Endothelial cell of umbilical vein (primary cell): ENCODE measurements around the gene MYO9B. TPM values are rescaled to one million over a fixed set of nuclear protein-coding genes. Genes with fewer than 3 reads are reported as not detected.

ENCODE experiments used
- BruUV-seq: library from RNA; stranded (reverse); fragments of 400-500 nt; replicated peaks from 2 replicates; lab custom pipeline; 2021; lab: Mats Ljungman, UMichigan
- CTCF ChIA-PET: fragments of 300-600, 350-600 bp; sonication (Branson Sonifier 250); formaldehyde crosslinking; loops from one replicate; lab custom pipeline; 2021; ENCODE audit warnings: antibody characterized with exemption, inconsistent platforms; lab: Charles Lee
- POLR2A ChIA-PET: fragments of 300-600, 350-600 bp; sonication (Branson Sonifier 250); formaldehyde crosslinking; loops from one replicate; lab custom pipeline; 2021; ENCODE audit warnings: antibody characterized with exemption, inconsistent platforms; lab: Charles Lee
- DNase-seq: peaks from one replicate; pipeline ENCODE4 v3.0.0-alpha.2; 2011; ENCODE audit warnings: low read depth, low spot score
- FAIRE-seq: peaks from 2 replicates; lab custom pipeline; 2011; peaks lifted over from hg19 to GRCh38; lab: Jason Lieb, UNC
- H2AFZ ChIP-seq: 2 replicates; pipeline ENCODE4 v1.6.0; 2012; ENCODE audit warnings: low read depth, low read length, control low read depth, inconsistent platforms
- H3K27ac ChIP-seq: 2 replicates; pipeline ENCODE4 v1.5.1; 2011; ENCODE audit warnings: low read depth, mild to moderate bottlenecking, control low read depth, low read length, moderate library complexity; ENCODE audit not compliant: insufficient read depth
- H3K27me3 ChIP-seq, 2 experiments: 2 replicates each; pipeline versions ENCODE4 v1.6.0 to v1.6.1; 2011; ENCODE audit warnings: low read length in 2 of 2, mixed read lengths in 1 of 2; ENCODE audit not compliant: control insufficient read depth in 2 of 2, insufficient read depth in 2 of 2
- H3K36me3 ChIP-seq, 2 experiments: 2 replicates in 1 of 2; 3 replicates in 1 of 2; pipeline ENCODE4 v1.5.1; 2011; ENCODE audit warnings: low read length in 2 of 2, mild to moderate bottlenecking in 1 of 2, moderate library complexity in 1 of 2; ENCODE audit not compliant: control insufficient read depth in 2 of 2, insufficient read depth in 2 of 2; ENCODE audit errors: extremely low read depth in 1 of 2
- H3K4me1 ChIP-seq: 3 replicates; pipeline ENCODE4 v1.5.1; 2011; ENCODE audit warnings: mild to moderate bottlenecking, low read length; ENCODE audit not compliant: control insufficient read depth, insufficient read depth; ENCODE audit errors: extremely low read depth
- H3K4me2 ChIP-seq: 2 replicates; pipeline ENCODE4 v1.6.1; 2011; ENCODE audit warnings: low read length, control low read depth, mixed read lengths; ENCODE audit not compliant: insufficient read depth
- H3K4me3 ChIP-seq, 3 experiments: fragments of 200-600 bp in 1 of 3; sonication (generic), shearing (Covaris generic) in 1 of 3; replicated peaks in 1 of 3; 2 replicates each; pipeline ENCODE4 v1.5.1; 2011 to 2016; ENCODE audit warnings: control low read depth in 3 of 3, low read length in 3 of 3, mild to moderate bottlenecking in 2 of 3, inconsistent platforms in 1 of 3, low read depth in 1 of 3, moderate library complexity in 1 of 3; ENCODE audit not compliant: insufficient read depth in 1 of 3
- H3K79me2 ChIP-seq: 2 replicates; pipeline ENCODE4 v1.6.0; 2012; ENCODE audit warnings: low read length, inconsistent platforms; ENCODE audit not compliant: control insufficient read depth, insufficient read depth
- H3K9ac ChIP-seq: replicated peaks from 2 replicates; pipeline ENCODE3; 2011; ENCODE audit warnings: low read length, control low read depth; ENCODE audit not compliant: insufficient read depth; ENCODE audit errors: extremely low read depth
- H3K9me1 ChIP-seq: replicated peaks from 3 replicates; pipeline ENCODE4 v1.6.0; 2011; ENCODE audit warnings: mild to moderate bottlenecking, low read length; ENCODE audit not compliant: control insufficient read depth, insufficient read depth; ENCODE audit errors: extremely low read depth
- H3K9me3 ChIP-seq: replicated peaks from 2 replicates; pipeline ENCODE4 v1.5.1; 2012; ENCODE audit warnings: low read length, inconsistent platforms; ENCODE audit not compliant: control insufficient read depth, insufficient read depth
- H4K20me1 ChIP-seq: replicated peaks from 2 replicates; pipeline ENCODE3; 2011; ENCODE audit warnings: mild to moderate bottlenecking, low read length; ENCODE audit not compliant: control insufficient read depth, insufficient read depth; ENCODE audit errors: extremely low read depth
- EZH2 ChIP-seq: IDR thresholded peaks from 2 replicates; pipeline ENCODE4 v1.6.1; 2012; ENCODE audit warnings: borderline replicate concordance, low read depth, mild to moderate bottlenecking, moderate library complexity, low read length, inconsistent platforms; ENCODE audit not compliant: severe bottlenecking
- FOS ChIP-seq: IDR thresholded peaks from 2 replicates; pipeline ENCODE4 v1.6.1; 2011; ENCODE audit warnings: mild to moderate bottlenecking, low read length, moderate library complexity, borderline replicate concordance; ENCODE audit not compliant: insufficient read depth
- GATA2 ChIP-seq: IDR thresholded peaks from 2 replicates; pipeline ENCODE4 v1.7.0; 2011; ENCODE audit warnings: low read depth, mild to moderate bottlenecking, moderate library complexity, mixed read lengths, low read length; ENCODE audit not compliant: insufficient read length, insufficient read depth
- JUN ChIP-seq: IDR thresholded peaks from 2 replicates; pipeline ENCODE4 v1.6.1; 2011; ENCODE audit warnings: borderline replicate concordance, low read depth; ENCODE audit not compliant: insufficient read length, insufficient read depth
- MYC ChIP-seq: IDR thresholded peaks from one replicate; pipeline ENCODE4 v1.6.1; 2011; ENCODE audit warnings: mild to moderate bottlenecking, low read depth, low read length
- POLR2A ChIP-seq: IDR thresholded peaks from 2 replicates; pipeline ENCODE4 v1.6.1; 2012; ENCODE audit warnings: low read depth, mild to moderate bottlenecking, control low read depth, low read length
- POLR2AphosphoS5 ChIP-seq: IDR thresholded peaks from 2 replicates; pipeline ENCODE4 v1.6.1; 2012; ENCODE audit warnings: low read depth, mild to moderate bottlenecking, control low read depth, low read length, moderate library complexity; ENCODE audit not compliant: insufficient read depth
- dilution Hi-C: fragments of 300-500 bp; cut with MboI; formaldehyde crosslinking; loops from one replicate; pipeline ENCODE4 v1.15.0; 2019; ENCODE audit warnings: low sequenced_read_pairs; ENCODE audit not compliant: extremely low pct_ligation_motif_present
- intact Hi-C: fragments of 100-400 bp; cut with micrococcal nuclease; formaldehyde crosslinking; loops from one replicate; pipeline ENCODE4 v1.10.0; 2022
- polyA plus RNA-seq, 4 experiments: library from polyadenylated mRNA; depleted of rRNA in 3 of 4; stranded (reverse) in 3 of 4; unstranded in 1 of 4; fragments of >200 nt; gene quantifications; 2 replicates each; pipeline versions ENCODE4 v1.2.1 to v1.2.3, GENCODE V29; 2011 to 2012; ENCODE audit warnings: missing spikeins in 1 of 4
- total RNA-seq: library from RNA; stranded (reverse); gene quantifications from 2 replicates; pipeline ENCODE4 v1.2.3, GENCODE V29; 2021
- TF ChIP-seq, protein P1 (sequence below), 2 donors: IDR thresholded peaks; 1 replicate in 1 of 2; 2 replicates in 1 of 2; pipeline ENCODE4 v1.5.1; 2011; ENCODE audit warnings: low read length in 2 of 2, mild to moderate bottlenecking in 2 of 2, moderate library complexity in 2 of 2, control low read depth in 1 of 2, inconsistent platforms in 1 of 2, low read depth in 1 of 2; ENCODE audit not compliant: insufficient read depth in 1 of 2; ENCODE audit errors: extremely low read depth in 1 of 2
- TF ChIP-seq, protein P2 (sequence below): IDR thresholded peaks from 2 replicates; pipeline ENCODE4 v1.6.1; 2011; ENCODE audit not compliant: insufficient read depth, insufficient read length

MYO9B gene
- total and polyA plus RNA-seq, 2 donors (not counting 3 experiments of a cell fraction or from before 2014, with no cell fraction given): 64.4 to 119 TPM

DNA sequence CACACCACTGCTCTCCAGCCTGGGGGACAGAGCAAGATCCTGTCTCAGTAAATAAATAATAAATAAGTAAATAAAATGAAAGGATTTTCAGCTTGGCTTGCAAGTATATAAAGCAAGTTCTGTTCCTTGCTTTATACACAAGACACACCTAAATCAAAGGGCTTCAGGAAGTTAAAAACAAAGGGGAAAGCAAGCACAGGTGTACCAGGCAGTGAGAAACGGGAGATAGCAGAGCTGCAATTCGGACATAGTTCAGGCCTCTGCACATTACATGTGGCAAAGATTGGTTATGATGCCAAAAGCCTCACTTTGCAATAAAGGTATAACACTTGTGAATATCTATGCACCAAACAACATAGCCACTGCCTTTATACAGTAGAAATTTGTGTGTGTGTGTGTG is 47.5 kb downstream of the MYO9B start:
- Histone ChIP-seq H2AFZ (no peak overlapping the region), H3K4me3 (no peak overlapping the region), H3K9me1 (no peaks in the 10 kb centered on the region), H3K27ac (no peak overlapping the region), H3K9me3 (no peaks in the 10 kb centered on the region), H3K36me3 (peaks cover 0 to 2% of the 10 kb centered on the region in 2 experiments), H3K27me3 (no peaks in the 10 kb centered on the region), H3K9ac (no peak overlapping the region), H3K4me2 (no peak overlapping the region), H3K79me2 (peaks cover 25% of the 10 kb centered on the region), H4K20me1 (no peaks in the 10 kb centered on the region), H3K4me1 (no peaks in the 10 kb centered on the region)
- CTCF ChIA-PET: no interaction called here
- intact Hi-C loops: no loop called here
- no TSS peak for BruUV-seq
- POLR2A ChIA-PET: no interaction called here
- no peak for FAIRE-seq
- TF ChIP-seq MYC (no peak), POLR2AphosphoS5 (no peak), GATA2 (no peak), FOS (no peak), JUN (no peak), EZH2 (no peak), POLR2A (no peak)
- TF ChIP-seq, protein P1, sequence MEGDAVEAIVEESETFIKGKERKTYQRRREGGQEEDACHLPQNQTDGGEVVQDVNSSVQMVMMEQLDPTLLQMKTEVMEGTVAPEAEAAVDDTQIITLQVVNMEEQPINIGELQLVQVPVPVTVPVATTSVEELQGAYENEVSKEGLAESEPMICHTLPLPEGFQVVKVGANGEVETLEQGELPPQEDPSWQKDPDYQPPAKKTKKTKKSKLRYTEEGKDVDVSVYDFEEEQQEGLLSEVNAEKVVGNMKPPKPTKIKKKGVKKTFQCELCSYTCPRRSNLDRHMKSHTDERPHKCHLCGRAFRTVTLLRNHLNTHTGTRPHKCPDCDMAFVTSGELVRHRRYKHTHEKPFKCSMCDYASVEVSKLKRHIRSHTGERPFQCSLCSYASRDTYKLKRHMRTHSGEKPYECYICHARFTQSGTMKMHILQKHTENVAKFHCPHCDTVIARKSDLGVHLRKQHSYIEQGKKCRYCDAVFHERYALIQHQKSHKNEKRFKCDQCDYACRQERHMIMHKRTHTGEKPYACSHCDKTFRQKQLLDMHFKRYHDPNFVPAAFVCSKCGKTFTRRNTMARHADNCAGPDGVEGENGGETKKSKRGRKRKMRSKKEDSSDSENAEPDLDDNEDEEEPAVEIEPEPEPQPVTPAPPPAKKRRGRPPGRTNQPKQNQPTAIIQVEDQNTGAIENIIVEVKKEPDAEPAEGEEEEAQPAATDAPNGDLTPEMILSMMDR (IDR thresholded peaks at IDR 0.05; ENCODE audit: extremely low read depth in 1 of 2, insufficient read depth in 1 of 2, low read depth in 1 of 2, low read length in 2 of 2): no peak
- TF ChIP-seq, protein P2, sequence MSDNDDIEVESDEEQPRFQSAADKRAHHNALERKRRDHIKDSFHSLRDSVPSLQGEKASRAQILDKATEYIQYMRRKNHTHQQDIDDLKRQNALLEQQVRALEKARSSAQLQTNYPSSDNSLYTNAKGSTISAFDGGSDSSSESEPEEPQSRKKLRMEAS: no peak
- dilution Hi-C loops: no loop called here
- no peak for DNase-seq
